HG03342 (cell line): ENCODE results near the gene TPD52L2.

ENCODE experiments used
- ATAC-seq: cut with Tn5 transposase; IDR thresholded peaks from one replicate; pipeline ENCODE4 v1.9.1; 2021; ENCODE audit warnings: mild to moderate bottlenecking, moderate library complexity; ENCODE audit not compliant: unreplicated experiment

TPD52L2 gene

GRCh38 chr20:63930971-63931553 is 66.0 kb downstream of the TPD52L2 start:
- ATAC-seq = no peak

DNA sequence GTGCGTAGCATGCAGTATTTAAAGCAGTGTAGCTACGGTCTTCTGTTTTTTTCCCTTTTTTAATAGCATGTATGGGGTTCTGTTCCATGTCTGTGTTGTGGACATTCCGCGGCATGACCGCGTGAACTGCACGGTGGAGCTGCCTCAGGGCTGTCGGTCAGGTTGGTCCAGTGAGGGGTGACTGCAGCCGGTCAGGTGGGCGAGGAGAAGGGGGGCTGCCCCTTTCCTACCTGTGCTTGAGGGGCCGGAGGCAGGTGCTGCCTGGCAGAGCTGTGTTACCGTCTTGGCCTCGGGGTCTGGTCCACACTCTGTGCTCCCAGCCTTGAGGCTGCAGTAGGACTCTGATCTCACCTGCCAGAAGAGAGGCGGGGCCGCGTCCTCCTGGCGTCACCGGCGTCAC is 66.7 kb downstream of the TPD52L2 start:
- no peak for ATAC-seq

DNA sequence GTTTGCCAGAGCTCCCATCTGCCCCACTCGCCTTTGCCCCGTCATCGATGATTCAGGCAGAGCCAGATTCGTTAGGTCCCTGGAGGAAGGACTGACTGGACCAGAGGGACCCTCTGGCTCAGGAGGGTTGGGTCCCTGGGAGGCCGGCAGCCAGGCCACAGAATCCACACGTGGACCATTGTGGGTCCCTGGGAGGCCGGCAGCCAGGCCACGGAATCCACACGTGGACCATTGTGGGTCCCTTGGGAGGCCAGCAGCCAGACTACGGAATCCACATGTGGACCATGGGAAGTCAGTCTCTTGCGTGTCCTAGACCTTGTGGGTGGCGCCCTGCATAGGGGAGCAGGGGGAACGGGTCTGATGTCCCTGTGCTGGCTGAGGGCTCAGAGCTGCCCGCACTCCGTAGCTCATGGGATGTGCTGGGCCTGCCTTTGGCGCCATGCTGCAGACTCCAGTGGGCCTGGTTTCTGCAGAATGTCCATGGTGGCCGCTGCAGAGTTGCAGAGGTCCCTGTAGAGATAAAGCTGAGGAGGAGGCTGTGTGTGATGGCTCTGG is 67.6 kb downstream of the TPD52L2 start:
- no peak for ATAC-seq

- no peak for ATAC-seq
Measured at GRCh38 chr20:63933646-63934045, 68.6 kb downstream of the TPD52L2 start.

DNA sequence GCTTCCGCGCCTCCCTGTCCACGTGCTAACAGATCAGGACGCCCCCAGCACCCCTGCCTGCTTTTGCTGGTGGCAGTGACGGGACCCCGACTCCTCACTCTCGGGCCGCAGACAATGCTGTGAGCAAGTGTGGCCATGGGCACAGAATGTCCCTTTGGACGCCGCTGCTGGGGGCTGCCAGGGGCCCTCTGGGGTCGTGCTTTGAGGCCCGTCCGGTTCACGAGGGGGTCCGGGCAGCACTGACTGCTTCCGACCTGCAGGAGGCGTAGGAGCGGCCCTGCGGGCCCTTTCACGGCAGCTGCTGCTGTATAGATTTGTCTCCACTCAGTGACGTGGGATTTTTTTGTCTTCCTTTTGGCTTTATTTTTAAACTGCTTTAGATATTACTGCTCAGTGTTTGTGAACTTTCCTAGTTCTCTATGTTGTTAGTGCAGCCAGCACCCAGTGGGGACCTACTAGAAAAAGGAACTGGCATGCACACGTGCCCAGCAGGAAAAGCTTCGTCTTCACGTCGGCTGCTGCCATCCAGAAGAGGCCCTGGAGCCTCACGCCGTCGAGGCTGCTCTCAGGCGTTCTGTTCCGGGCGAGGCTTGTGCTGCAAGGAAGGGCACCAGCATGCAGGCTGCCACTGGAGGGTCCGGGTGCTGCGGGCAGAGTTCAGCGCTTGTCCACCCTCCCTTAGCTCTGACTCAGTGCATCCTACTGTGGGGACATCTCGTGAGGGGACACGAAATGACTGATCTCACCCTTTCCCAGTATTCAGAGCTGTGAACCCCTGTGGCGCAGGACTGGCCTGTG is 69.4 kb downstream of the TPD52L2 start:
- no peak for ATAC-seq

DNA sequence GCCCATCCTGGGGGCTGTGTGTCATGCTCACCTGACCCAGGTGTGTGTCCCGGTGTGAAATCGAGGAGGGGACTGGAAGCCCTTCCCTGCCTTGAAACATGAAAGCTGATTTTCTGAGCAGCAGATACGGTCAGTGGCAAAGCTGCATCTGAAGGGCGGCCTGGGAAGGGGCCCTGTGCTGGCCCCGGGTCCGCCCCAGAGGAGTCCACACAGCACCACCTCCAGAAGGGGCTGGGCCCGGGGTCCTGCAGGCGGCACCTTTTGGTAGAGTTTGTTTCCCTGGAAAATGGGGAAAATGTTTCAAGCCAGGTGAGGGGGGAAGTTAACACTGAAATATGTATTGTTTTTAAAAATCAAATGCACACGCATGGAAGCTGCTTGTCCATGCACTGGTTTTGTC is 70.4 kb downstream of the TPD52L2 start:
- ATAC-seq = no peak

DNA sequence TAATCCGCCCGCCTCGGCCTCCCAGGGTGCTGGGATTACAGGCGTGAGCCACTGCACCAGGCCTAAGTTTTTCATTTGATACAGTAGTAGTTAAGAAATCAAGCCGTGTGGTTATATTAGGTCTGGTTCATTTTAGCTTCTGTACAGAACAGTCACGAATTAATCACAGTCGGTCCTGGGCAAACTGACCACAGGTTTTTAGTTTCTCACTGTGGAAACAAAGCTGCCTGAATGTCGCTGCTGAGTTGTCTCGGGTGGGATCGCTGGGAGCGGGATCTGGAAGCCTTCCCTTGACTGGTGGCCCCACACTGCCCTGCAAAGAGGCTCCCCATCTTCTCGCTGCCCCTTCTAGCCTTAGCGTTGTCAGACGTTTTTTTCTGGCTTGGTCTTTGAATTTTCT is 72.5 kb downstream of the TPD52L2 start:
- ATAC-seq = no peak

GRCh38 chr20:63939061-63939935 is 74.2 kb downstream of the TPD52L2 start:
- no peak for ATAC-seq

DNA sequence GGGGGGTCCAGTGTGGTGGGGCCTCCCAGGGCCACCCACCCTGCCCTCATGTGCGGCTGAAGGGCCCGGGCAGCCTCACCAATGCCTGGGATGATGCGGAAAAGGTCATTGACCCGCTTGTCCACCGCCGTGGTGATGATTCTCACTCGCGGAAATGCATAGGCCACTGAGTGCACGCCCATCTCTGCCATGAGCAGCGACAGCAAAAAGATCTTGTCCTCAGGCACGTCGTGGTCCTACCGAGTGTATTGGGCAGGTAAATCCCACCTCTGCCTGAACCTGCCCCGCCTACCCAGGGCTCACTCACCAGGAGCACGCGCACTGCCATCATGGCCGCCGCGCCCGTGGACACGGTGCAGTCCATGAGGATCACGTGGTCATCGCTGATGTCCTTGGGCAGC is 75.0 kb downstream of the TPD52L2 start:
- no peak for ATAC-seq

DNA sequence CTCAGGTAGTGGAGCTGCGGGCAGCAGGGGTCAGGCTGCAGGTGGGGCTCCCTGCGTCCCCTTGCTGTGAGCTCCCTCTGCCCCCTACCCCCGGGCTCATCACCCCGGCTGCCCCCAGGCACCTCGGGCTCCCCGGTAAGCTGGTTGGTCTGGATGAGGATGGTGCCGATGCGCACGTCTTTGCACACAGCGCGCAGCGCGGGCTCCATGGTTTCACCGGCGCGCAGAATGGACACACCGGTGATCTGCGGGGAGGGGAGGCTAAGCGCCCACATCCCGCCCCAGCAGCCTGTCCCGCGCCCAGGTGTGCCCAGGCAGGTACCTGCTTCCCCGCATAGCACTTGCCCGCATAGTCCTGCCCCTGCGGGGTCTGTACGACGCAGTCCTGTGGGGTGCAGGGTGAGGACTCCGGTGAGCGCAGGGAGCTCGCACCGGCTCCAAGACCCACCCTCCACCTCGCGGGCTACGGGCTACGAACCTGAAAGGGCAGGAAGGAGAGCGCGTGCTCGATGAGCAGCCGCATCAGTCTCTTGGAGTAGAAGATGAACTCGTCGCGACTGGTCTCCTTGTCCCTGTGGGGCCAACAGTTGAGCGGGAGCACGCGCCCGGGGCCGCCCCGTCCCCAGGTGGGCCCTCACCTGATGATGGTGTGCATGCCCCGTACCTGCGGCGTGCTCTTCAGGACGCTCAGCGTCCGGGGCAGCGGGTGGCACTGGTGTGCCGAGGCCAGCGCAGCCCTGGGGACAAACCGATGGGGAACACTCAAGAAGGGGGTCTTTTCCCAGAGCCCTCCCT is 75.6 kb downstream of the TPD52L2 start:
- no peak for ATAC-seq
